Stimulated activated CD4-positive, alpha-beta T cell treated with anti-CD3 and anti-CD28 coated beads, TNF-alpha, amount 100 ng/mL, for 4 hours (primary cell): ENCODE measurements around the gene SVOPL.

Experiments used
- DNase-seq, 3 experiments: peaks; one replicate each; pipeline ENCODE4 v3.0.0-alpha.2; 2020; ENCODE audit warnings: low read depth in 3 of 3

The SVOPL gene

DNA sequence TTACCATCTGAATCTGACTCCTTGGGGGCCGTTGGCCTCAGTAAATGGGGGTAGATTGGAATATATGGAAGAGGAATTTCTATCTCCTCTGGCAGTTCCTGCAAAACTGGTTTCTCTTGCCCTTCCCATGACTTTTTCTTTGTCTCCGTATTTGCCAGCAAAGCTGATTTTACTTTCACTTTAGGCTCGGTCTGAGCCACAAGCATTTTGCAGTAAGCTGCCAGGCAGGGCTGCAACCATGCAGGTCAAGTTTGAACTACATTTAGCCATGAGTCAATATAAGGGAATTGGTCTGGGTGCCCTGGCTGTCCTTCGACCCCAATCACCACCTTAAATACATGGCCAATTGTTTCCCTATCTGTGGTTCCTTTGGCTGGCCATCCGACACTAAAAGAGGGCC, 136.8 kb downstream of the SVOPL start:
- no peak for DNase-seq

DNA sequence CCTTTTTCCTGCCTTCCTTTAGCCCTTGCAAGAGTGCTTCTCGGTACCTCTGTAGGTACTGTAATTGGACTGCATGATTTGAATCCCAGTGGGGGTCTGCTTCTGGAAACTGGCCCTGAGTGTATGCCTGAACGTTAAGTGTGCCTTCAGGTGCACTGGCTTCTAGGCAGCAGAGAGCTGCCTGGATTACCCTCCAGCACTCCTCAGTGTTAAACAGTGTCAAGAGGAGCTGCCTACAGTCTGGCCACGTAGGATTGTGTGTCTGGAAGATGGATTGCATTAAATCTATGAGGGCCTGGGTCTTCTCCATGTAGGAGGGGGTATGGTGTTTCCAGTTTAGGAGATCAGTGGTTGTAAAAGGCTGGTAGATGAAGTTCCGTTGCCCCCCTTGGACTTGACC, 137.4 kb downstream of the SVOPL start:
- no peak for DNase-seq

- no peak for DNase-seq
Measured at GRCh38 chr7:138559448-138559847, 141.7 kb downstream of the SVOPL start.

GRCh38 chr7:138556771-138557484, 144.2 kb downstream of the SVOPL start:
- DNase-seq, result no peak

GRCh38 chr7:138555684-138556083, 145.5 kb downstream of the SVOPL start:
- DNase-seq, result no peak

DNA sequence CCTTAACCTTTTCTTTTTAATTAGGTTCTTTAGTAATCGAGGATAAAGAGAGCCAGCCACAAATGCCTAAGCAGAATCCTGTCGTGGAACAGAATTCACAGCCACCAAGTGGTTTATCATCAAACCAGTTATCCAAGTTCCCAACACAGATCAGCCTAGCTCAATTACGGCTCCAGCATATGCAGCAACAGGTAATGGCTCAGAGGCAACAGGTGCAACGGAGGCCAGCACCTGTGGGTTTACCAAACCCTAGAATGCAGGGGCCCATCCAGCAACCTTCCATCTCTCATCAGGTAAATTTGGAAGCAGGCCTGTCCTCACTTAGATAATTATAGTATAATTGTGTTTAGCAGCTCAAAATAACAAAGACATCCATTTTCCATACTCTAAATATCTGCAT, 146.5 kb downstream of the SVOPL start:
- no peak for DNase-seq

- no peak for DNase-seq
Measured at GRCh38 chr7:138553805-138554204, 147.4 kb downstream of the SVOPL start.

- DNase-seq, result no peak
Measured at GRCh38 chr7:138551102-138551501, 150.1 kb downstream of the SVOPL start.

- no peak for DNase-seq
Measured at GRCh38 chr7:138550337-138550736, 150.8 kb downstream of the SVOPL start.

GRCh38 chr7:138549082-138549481, 152.1 kb downstream of the SVOPL start:
- no peak for DNase-seq

GRCh38 chr7:138546829-138547228, 154.3 kb downstream of the SVOPL start:
- no peak for DNase-seq

GRCh38 chr7:138546064-138546619, 155.0 kb downstream of the SVOPL start:
- DNase-seq, result no peak

GRCh38 chr7:138545123-138545522, 156.0 kb downstream of the SVOPL start:
- no peak for DNase-seq
